ENCODE measurements around the gene MAN1B1.

GRCh38 chr9:137123468-137123837 is 36.7 kb downstream of the MAN1B1 start:
- TF ChIP-seq TEAD4 (IDR thresholded peaks at IDR 0.05) (no peak), TAF1 (IDR thresholded peaks at IDR 0.05; ENCODE audit: low read depth) (no peak), RAD21 (IDR thresholded peaks at IDR 0.05; ENCODE audit: low read depth) (no peak)

Data from Ishikawa (cell line).